Natural killer cell (primary cell): ENCODE results near the gene ARID5B. TPM values are rescaled to one million over a fixed set of nuclear protein-coding genes. Genes with fewer than 3 reads are reported as not detected.

Source experiments
- ATAC-seq, 3 donors: fragments of 150-1000 bp in 2 of 3; fragments of 200-7000 bp in 1 of 3; cut with Tn5 transposase; 1 replicate in 1 of 3; 2 replicates in 2 of 3; pipeline ENCODE4 v1.10.0; 2021; ENCODE audit warnings: mild to moderate bottlenecking in 2 of 3, moderate library complexity in 2 of 3
- DNase-seq, 2 donors: peaks; one replicate each; pipeline versions ENCODE4 v3.0.0 to v3.0.0-alpha.2; 2013 to 2021; ENCODE audit warnings: mixed read lengths in 1 of 2
- H3K27ac ChIP-seq: one replicate; pipeline ENCODE4 v1.5.1; 2013; ENCODE audit warnings: mild to moderate bottlenecking, low read length
- H3K27me3 ChIP-seq: one replicate; pipeline ENCODE4 v1.6.1; 2013; ENCODE audit warnings: low read length; ENCODE audit not compliant: control insufficient read depth, insufficient read depth
- H3K36me3 ChIP-seq: one replicate; pipeline ENCODE4 v1.6.1; 2013; ENCODE audit warnings: low read length; ENCODE audit not compliant: control insufficient read depth, insufficient read depth
- H3K4me1 ChIP-seq: one replicate; pipeline ENCODE4 v1.6.1; 2013; ENCODE audit warnings: low read length; ENCODE audit not compliant: control insufficient read depth, insufficient read depth
- H3K4me3 ChIP-seq: one replicate; pipeline ENCODE4 v1.5.1; 2013; ENCODE audit warnings: low read length
- H3K9me3 ChIP-seq: one replicate; pipeline ENCODE4 v1.6.1; 2013; ENCODE audit warnings: low read length; ENCODE audit not compliant: control insufficient read depth, insufficient read depth
- H3K27ac Mint-ChIP-seq, 2 donors: one replicate each; pipeline ENCODE4 v1.8.0; 2022; ENCODE audit warnings: mild to moderate bottlenecking in 2 of 2, mixed read lengths in 2 of 2, moderate library complexity in 1 of 2
- H3K27me3 Mint-ChIP-seq, 2 donors: one replicate each; pipeline ENCODE4 v1.8.0; 2022; ENCODE audit warnings: low read depth in 2 of 2, mixed read lengths in 2 of 2
- H3K36me3 Mint-ChIP-seq: one replicate; pipeline ENCODE4 v1.8.0; 2022; ENCODE audit warnings: mixed read lengths
- H3K4me1 Mint-ChIP-seq, 2 donors: one replicate each; pipeline ENCODE4 v1.8.0; 2022; ENCODE audit warnings: mixed read lengths in 2 of 2
- H3K4me3 Mint-ChIP-seq: one replicate; pipeline ENCODE4 v1.8.0; 2022; ENCODE audit warnings: mild to moderate bottlenecking, moderate library complexity, mixed read lengths
- H3K9me3 Mint-ChIP-seq, 2 donors: one replicate each; pipeline ENCODE4 v1.8.0; 2022; ENCODE audit warnings: mixed read lengths in 2 of 2
- CTCF ChIP-seq: fragments of 200-600 bp; IDR thresholded peaks from one replicate; pipeline ENCODE4 v1.8.0; 2022; ENCODE audit warnings: antibody characterized with exemption
- WGBS: methylation state at CpG from one replicate; pipeline ENCODE4 v1.1.7; 2013; ENCODE audit warnings: missing lambda C conversion rate; ENCODE audit not compliant: insufficient coverage; 5-methylcytosine and 5-hydroxymethylcytosine counted together
- intact Hi-C: fragments of 100-400 bp; cut with micrococcal nuclease; formaldehyde crosslinking; loops from one replicate; pipeline ENCODE4 v1.14.2; 2022
- total RNA-seq, 4 donors: library from RNA; stranded (reverse); fragments of 120-200 nt in 1 of 4; gene quantifications; one replicate each; pipeline versions ENCODE4 v1.2.3 to v1.2.4, GENCODE V29; 2013 to 2022

The ARID5B gene
- total RNA-seq, 3 donors from 2014 or later (not counting 1 experiment from before 2014, with no cell fraction given) = 22.3 to 44.3 (median 31.3) TPM

GRCh38 chr10:61905837-61906561 lies 4.5 kb downstream of the ARID5B start:
- Mint-ChIP-seq H3K36me3 (no peaks in the 10 kb centered on the region), H3K4me3 (no peak overlapping the region), H3K9me3 (no peaks in the 10 kb centered on the region), H3K4me1 (peaks cover 45 to 49% of the 10 kb centered on the region in 2 donors), H3K27ac (peak overlapping the region in 1 of 2 donors; percentile 16), H3K27me3 (no peaks in the 10 kb centered on the region)
- WGBS = 100% methylated on average over 2 of the region's 3 CpGs
- H3K4me3 ChIP-seq = no peak overlapping the region
- H3K4me1 ChIP-seq = peaks cover 3% of the 10 kb centered on the region
- no peaks in the 10 kb centered on the region for H3K36me3 ChIP-seq
- DNase-seq (no peak), ATAC-seq (no peak)
- no peaks in the 10 kb centered on the region for H3K9me3 ChIP-seq
- no peaks in the 10 kb centered on the region for H3K27me3 ChIP-seq
- no peak overlapping the region for H3K27ac ChIP-seq
- intact Hi-C loops = no loop called here
- TF ChIP-seq CTCF = no peak

- Histone ChIP-seq H3K9me3 (no peaks in the 10 kb centered on the region), H3K27me3 (no peaks in the 10 kb centered on the region), H3K36me3 (no peaks in the 10 kb centered on the region), H3K4me1 (peaks cover 3% of the 10 kb centered on the region), H3K27ac (no peak overlapping the region), H3K4me3 (no peak overlapping the region)
- no peak for TF ChIP-seq CTCF
- Mint-ChIP-seq H3K4me3 (no peak overlapping the region), H3K9me3 (no peaks in the 10 kb centered on the region), H3K4me1 (peaks cover 44 to 49% of the 10 kb centered on the region in 2 donors), H3K36me3 (no peaks in the 10 kb centered on the region), H3K27me3 (no peaks in the 10 kb centered on the region), H3K27ac (no peak overlapping the region)
- DNase-seq = no peak
- no CpG with 5 or more reads among the region's 2 CpGs for WGBS
- intact Hi-C loops = no loop called here
- no peak for ATAC-seq
Measured at GRCh38 chr10:61906562-61906901, 5.0 kb downstream of the ARID5B start.

GRCh38 chr10:61907011-61907410 lies 5.5 kb downstream of the ARID5B start:
- no peak for ATAC-seq
- Histone ChIP-seq H3K9me3 (no peaks in the 10 kb centered on the region), H3K36me3 (no peaks in the 10 kb centered on the region), H3K27ac (no peak overlapping the region), H3K4me1 (peaks cover 3% of the 10 kb centered on the region), H3K4me3 (no peak overlapping the region), H3K27me3 (no peaks in the 10 kb centered on the region)
- intact Hi-C loops = no loop called here
- Mint-ChIP-seq H3K4me3 (no peak overlapping the region), H3K36me3 (no peaks in the 10 kb centered on the region), H3K9me3 (no peaks in the 10 kb centered on the region), H3K4me1 (peaks cover 44 to 54% of the 10 kb centered on the region in 2 donors), H3K27me3 (no peaks in the 10 kb centered on the region), H3K27ac (no peak overlapping the region)
- 97% methylated on average over 2 of the region's 2 CpGs for WGBS
- DNase-seq = no peak
- no peak for TF ChIP-seq CTCF

GRCh38 chr10:61907587-61907986 lies 6.1 kb downstream of the ARID5B start:
- Mint-ChIP-seq H3K4me3 (no peak overlapping the region), H3K36me3 (no peaks in the 10 kb centered on the region), H3K27ac (no peak overlapping the region), H3K4me1 (peaks cover 43 to 50% of the 10 kb centered on the region in 2 donors), H3K27me3 (no peaks in the 10 kb centered on the region), H3K9me3 (no peaks in the 10 kb centered on the region)
- Histone ChIP-seq H3K4me1 (peaks cover 3% of the 10 kb centered on the region), H3K4me3 (no peak overlapping the region), H3K27ac (no peak overlapping the region), H3K27me3 (no peaks in the 10 kb centered on the region), H3K36me3 (no peaks in the 10 kb centered on the region), H3K9me3 (no peaks in the 10 kb centered on the region)
- no peak for DNase-seq
- intact Hi-C loops = no loop called here
- no peak for TF ChIP-seq CTCF
- WGBS = 98% methylated on average over 3 of the region's 3 CpGs
- ATAC-seq = no peak
